ENCODE data around the gene STX5.
"Not testable (repeated sequence)": the region's sequence is repeated elsewhere in the genome, so short reads cannot be mapped to it uniquely, and the experiment has no call there.

Gene STX5

DNA sequence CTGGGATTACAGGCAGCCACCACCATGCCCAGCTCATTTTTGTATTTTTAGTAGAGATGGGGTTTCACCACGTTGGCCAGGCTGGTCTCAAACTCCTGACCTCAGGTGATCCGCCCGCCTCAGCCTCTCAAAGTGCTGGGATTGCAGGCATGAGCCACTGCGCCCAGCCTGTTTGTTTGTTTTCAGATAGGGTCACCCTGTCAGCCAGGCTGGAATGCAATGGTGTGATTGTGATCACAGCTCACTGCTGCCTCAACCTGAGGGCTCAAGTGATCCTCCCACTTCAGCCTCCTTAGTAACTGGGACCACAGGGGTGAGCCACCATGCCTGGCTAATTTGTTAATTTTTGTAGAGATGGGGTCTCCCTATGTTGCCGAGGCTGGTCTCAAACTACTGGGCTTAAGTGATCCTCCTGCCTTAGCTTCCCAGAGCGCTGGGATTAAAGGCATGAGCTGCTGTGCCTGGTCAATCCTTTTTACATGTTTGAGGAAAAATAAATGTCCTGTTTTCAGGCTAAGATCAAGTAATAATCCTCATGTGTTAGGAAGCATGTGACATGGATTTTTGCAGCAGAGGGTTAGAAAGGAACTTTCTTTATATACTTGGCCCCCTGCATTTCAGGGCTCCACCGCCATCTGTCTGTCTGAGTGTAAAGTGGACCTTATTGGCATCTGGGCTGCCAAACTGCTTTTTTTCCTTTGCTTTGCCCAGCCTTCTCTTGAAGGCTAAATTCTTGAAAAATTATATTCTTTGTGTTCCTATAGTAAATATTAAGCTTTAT, 44.0 kb upstream of the STX5 start:
- no peak for DNase-seq (ENCODE audit: extremely low read depth, low read depth)
- H3K4me3 ChIP-seq (replicated peaks; ENCODE audit: low read depth, low read length): no peak overlapping the region
- TF ChIP-seq, protein P1, sequence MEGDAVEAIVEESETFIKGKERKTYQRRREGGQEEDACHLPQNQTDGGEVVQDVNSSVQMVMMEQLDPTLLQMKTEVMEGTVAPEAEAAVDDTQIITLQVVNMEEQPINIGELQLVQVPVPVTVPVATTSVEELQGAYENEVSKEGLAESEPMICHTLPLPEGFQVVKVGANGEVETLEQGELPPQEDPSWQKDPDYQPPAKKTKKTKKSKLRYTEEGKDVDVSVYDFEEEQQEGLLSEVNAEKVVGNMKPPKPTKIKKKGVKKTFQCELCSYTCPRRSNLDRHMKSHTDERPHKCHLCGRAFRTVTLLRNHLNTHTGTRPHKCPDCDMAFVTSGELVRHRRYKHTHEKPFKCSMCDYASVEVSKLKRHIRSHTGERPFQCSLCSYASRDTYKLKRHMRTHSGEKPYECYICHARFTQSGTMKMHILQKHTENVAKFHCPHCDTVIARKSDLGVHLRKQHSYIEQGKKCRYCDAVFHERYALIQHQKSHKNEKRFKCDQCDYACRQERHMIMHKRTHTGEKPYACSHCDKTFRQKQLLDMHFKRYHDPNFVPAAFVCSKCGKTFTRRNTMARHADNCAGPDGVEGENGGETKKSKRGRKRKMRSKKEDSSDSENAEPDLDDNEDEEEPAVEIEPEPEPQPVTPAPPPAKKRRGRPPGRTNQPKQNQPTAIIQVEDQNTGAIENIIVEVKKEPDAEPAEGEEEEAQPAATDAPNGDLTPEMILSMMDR (IDR thresholded peaks at IDR 0.05; ENCODE audit: low read depth, low read length, missing control alignments): no peak

DNA sequence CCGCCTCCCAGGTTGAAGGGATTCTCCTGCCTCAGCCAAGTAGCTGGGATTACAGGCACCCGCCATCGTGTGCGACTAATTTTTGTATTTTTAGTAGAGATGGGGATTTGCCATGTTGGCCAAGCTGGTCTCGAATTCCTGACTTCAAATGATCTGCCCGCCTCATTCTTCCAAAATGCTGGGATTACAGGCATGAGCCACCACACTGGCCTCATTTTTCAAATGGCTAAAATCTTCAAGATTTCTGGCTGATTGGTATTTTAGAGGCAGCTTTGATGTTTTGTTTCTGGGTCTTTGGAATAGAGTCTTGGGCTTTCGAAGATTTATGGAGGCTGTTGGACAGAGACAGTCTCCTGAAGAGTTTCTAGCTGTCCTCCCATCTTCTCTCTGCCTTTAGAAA, 43.0 kb upstream of the STX5 start:
- no peak for DNase-seq (ENCODE audit: extremely low read depth, low read depth)
- H3K4me3 ChIP-seq (replicated peaks; ENCODE audit: low read depth, low read length): no peak overlapping the region
- TF ChIP-seq, protein P1 (IDR thresholded peaks at IDR 0.05; ENCODE audit: low read depth, low read length, missing control alignments): no peak

DNA sequence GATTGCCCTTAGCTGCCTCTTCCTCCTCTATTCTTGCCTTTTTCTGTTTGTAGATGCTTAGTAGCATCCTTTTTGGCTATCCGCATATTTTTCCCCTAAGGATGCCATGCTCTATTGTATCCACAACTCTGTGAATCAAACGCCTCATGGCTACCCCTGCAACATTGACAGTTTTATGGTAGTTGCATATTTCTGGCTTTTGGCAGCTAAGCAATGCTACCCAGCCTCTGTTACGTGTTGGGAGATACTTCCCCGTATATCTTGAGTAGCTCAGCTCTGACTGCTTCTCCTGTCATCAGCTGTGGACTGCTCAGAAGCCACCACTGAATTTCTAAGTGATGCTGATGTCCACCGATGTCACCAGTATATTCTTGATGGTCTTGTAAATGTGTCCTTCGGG, 33.8 kb upstream of the STX5 start:
- TF ChIP-seq, protein P1 (IDR thresholded peaks at IDR 0.05; ENCODE audit: low read depth, low read length, missing control alignments): no peak
- H3K4me3 ChIP-seq (replicated peaks; ENCODE audit: low read depth, low read length): no peak overlapping the region
- no peak for DNase-seq (ENCODE audit: extremely low read depth, low read depth)

DNA sequence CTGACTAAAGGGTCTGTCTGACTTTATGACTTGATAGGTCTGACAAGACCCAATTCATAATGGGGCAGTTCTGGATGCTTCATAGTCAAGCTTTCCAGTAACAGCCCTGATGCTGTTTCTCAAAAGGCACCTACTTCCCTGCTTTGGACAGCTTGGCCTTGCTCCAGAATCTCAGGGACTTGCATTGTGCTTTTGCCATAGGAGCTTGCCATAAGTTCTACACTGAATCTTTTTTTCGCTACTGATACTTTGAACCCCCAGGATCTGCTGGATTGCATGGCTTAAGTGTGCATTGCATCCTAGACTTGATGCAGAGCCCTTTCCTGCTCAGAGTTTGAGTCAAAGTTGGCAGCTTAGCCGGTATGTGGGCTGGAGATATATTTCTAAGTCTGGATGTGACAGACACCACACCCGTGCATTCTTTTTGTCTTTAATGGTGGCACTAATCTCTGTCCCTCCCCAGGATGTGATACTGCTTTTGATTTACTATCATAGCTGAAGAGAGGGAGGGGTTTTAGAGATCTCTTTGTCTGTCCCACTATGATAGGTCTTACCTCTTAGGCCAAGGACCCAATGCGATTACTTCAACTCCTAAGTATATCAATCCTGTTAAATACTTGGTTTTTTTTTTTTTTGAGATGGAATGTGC, 32.0 kb upstream of the STX5 start:
- TF ChIP-seq, protein P1 (IDR thresholded peaks at IDR 0.05; ENCODE audit: low read depth, low read length, missing control alignments): no peak
- DNase-seq (ENCODE audit: extremely low read depth, low read depth): no peak
- H3K4me3 ChIP-seq (replicated peaks; ENCODE audit: low read depth, low read length): no peak overlapping the region

DNA sequence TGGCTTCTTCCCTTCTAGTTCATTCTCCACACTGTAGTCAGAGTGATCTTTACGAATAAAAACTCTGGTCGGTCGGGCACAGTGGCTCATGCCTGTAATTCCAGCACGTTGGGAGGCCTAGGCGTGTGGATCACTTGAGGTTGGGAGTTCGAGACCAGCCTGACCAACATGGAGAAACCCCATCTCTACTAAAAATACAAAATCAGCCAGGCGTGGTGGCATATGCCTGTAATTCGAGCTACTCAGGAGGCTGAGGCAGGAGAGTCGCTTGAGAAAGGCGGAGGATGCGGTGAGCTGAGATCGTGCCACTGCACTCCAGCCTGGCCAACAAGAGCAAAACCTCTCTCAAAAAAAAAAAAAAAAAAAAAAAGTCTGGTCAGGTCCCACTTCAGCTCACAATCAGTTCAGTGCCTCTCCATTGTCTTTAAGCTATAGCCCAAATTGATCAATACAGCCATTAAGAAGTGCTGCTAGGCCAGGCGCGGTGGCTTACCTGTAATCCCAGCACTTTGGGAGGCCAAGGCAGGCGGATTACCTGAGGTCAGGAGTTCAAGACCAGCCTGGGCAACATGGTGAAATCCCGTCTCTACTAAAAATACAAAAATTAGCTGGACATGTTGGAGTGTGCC, 29.8 kb upstream of the STX5 start:
- H3K4me3 ChIP-seq (replicated peaks; ENCODE audit: low read depth, low read length); DNase-seq (ENCODE audit: extremely low read depth, low read depth): not testable (repeated sequence)

DNA sequence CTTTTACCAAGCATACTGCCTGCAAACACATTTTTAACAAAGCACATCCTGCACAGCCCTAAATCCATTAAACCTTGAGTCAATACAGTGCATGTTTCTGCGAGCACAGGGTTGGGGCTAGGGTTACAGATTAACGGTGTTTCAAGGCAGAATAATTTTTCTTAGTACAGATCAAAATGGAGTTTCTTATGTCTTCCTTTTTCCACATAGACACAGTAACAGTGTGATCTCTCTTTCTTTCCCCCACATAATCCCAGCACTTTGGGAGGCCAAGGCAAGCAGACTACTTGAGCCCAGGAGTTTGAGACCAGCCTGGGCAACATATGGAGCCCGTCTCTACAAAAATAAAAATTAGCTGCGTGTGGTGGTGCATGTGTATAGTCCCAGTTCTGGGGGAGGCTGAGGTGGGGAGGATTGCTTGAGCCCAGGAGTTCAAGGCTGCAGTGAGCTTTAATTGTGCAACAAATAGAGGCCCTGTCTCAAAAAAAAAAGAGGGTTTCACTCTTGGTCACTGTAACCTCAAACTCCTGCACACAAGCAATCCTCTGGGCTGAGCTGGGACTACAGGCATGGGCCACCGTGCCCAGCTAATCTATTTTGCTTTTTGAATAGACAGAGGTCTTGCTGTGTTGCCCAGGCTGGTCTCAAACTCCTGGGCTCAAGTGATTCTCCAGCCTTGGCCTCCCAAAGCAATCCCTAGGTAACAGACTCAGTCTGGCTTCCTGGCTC, 29.1 kb upstream of the STX5 start:
- H3K4me3 ChIP-seq (replicated peaks; ENCODE audit: low read depth, low read length): no peak overlapping the region
- DNase-seq (ENCODE audit: extremely low read depth, low read depth): no peak
- TF ChIP-seq, protein P1 (IDR thresholded peaks at IDR 0.05; ENCODE audit: low read depth, low read length, missing control alignments): no peak

DNA sequence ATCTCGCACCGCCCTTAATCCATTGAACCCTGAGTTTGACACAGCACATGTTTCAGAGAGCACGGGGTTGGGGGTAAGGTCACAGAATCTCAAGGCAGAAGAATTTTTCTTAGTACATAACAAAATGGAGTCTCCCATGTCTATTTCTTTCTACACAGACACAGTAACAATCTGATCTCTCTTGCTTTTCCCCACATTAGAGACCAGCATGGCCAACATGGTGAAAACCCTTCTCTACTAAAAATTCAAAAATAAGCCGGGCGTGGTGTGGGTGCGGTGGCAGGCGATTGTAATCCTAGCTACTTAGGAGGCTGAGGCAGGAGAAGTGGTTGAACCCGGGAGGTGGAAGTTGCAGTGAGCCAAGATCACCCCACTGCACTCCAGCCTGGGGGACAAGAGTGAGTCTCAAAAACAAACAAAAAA, 27.4 kb upstream of the STX5 start:
- not testable (repeated sequence) for DNase-seq (ENCODE audit: extremely low read depth, low read depth)
- H3K4me3 ChIP-seq (replicated peaks; ENCODE audit: low read depth, low read length): 0 out of 2 replicates have a peak overlapping the region, but pooled peaks have one; percentile 1

Data from HFF-Myc (cell line).